Heart right ventricle (tissue), 16 donors: ENCODE results near the gene CDKN3. TPM values are rescaled to one million over a fixed set of nuclear protein-coding genes. Genes with fewer than 3 reads are reported as not detected.

Experiments used
- ATAC-seq, 8 donors: fragments of 200-7000 bp; cut with Tn5 transposase; one replicate each; pipeline ENCODE4 v1.9.1; 2020; ENCODE audit warnings: mild to moderate bottlenecking in 8 of 8, moderate library complexity in 8 of 8, moderate number of reproducible peaks in 1 of 8
- DNase-seq, 2 donors: peaks; one replicate each; pipeline ENCODE4 v3.0.0-alpha.2; 2020
- H3K27ac ChIP-seq, 10 donors: fragments of 200-600 bp; sonication (generic) in 2 of 10; one replicate each; pipeline versions ENCODE4 v1.5.0 to v1.8.0; 2020 to 2022; ENCODE audit warnings: mild to moderate bottlenecking in 3 of 10
- H3K27me3 ChIP-seq, 7 donors: fragments of 200-600 bp; one replicate each; pipeline ENCODE4 v1.8.0; 2021 to 2022; ENCODE audit warnings: mild to moderate bottlenecking in 2 of 7
- H3K36me3 ChIP-seq, 9 donors: fragments of 200-600 bp; sonication (generic) in 1 of 9; one replicate each; pipeline versions ENCODE4 v1.5.0 to v1.8.0; 2020 to 2022; ENCODE audit warnings: mild to moderate bottlenecking in 2 of 9
- H3K4me1 ChIP-seq, 9 donors: fragments of 200-600 bp; sonication (generic) in 1 of 9; one replicate each; pipeline versions ENCODE4 v1.5.0 to v1.8.0; 2020 to 2022; ENCODE audit warnings: mild to moderate bottlenecking in 4 of 9
- H3K4me3 ChIP-seq, 10 donors: fragments of 200-600 bp; sonication (generic) in 2 of 10; one replicate each; pipeline versions ENCODE4 v1.5.0 to v1.8.0; 2020 to 2022; ENCODE audit warnings: mild to moderate bottlenecking in 7 of 10, moderate library complexity in 2 of 10
- H3K9me3 ChIP-seq, 11 donors: fragments of 200-600 bp in 10 of 11; sonication (generic) in 2 of 11; one replicate each; pipeline versions ENCODE4 v1.5.0 to v1.8.0; 2013 to 2022; ENCODE audit warnings: mild to moderate bottlenecking in 2 of 11, control low read depth in 1 of 11, moderate library complexity in 1 of 11
- CTCF ChIP-seq, 9 donors: fragments of 200-600 bp; sonication (generic) in 2 of 9; IDR thresholded peaks; one replicate each; pipeline versions ENCODE4 v1.5.0 to v1.8.0; 2021 to 2022; ENCODE audit warnings: antibody characterized with exemption in 9 of 9, mild to moderate bottlenecking in 5 of 9, moderate library complexity in 1 of 9
- intact Hi-C, 10 donors: fragments of 100-400 bp; cut with DNase I; formaldehyde crosslinking; loops; one replicate each; pipeline versions ENCODE4 v1.11.1 to v1.14.2; 2022
- polyA plus RNA-seq, 2 donors: library from polyadenylated mRNA; stranded (reverse); fragments of 200-250 nt; gene quantifications; one replicate each; pipeline ENCODE4 v1.2.3, GENCODE V29; 2013
- total RNA-seq, 10 donors: library from RNA; stranded (reverse); fragmentation: NEBNext Ultra II Directional in 3 of 10; extraction: Animal tissue kit (Norgen Biotek cat#: 25700) in 3 of 10; gene quantifications; one replicate each; pipeline versions ENCODE4 v1.2.1 to v1.2.4, GENCODE V29; 2021 to 2023
- donor health status: Arrhythmogenic right ventricular cardiomyopathy.
- donor health status: ischemic (EF 13 %, LVEDD 7.1; RV severe dilation, severe dysfunction).
- donor health status: healthy with polysubstance abuse.
- donor health status: DM: no; HTN: yes; CAD: no.
- donor health status: DM: no; HTN: no; CAD: no.
- donor health status: ischemic (EF 25% LVEDD 6.9; RV normal size, moderate dysfunction).
- donor health status: ischemic (EF 25% LVEDD 5.7; RV mildly dilated, moderate dysfunction).
- donor health status: healthy.
- donor health status: DM: yes; HTN: yes; CAD: no.
- donor health status: Ischemic cardiomyopathy.
- donor health status: ischemic (EF 35%, LVEDD 5.7; RV mildly dilated, moderate dysfunction).
- donor health status: nonischemic (EF 11% LVEDD 7.7; RV severe dilation, severe dysfunction).
- donor health status: DM: yes; HTN: yes; CAD: no.
- donor health status: PGD.
- donor health status: ischemic (EF 29% LVEDD 5.4; RV normal size, mild dysfunction).
- donor health status: nonischemic (EF 23%, LVEDD 6.1; RV moderate dilation, normal function).

The CDKN3 gene
- total and polyA plus RNA-seq, 12 donors: 1.8 to 14.7 (median 4.2) TPM

GRCh38 chr14:54467280-54467679 lies 70.5 kb downstream of the CDKN3 start:
- H3K4me3 ChIP-seq: no peak overlapping the region
- no peaks in the 10 kb centered on the region for H3K27me3 ChIP-seq
- no peak for DNase-seq
- peaks cover 0 to 11% (median 0%) of the 10 kb centered on the region in 9 donors for H3K4me1 ChIP-seq
- peaks cover 0 to 15% (median 3%) of the 10 kb centered on the region in 11 donors for H3K9me3 ChIP-seq
- intact Hi-C loops: no loop called here
- ATAC-seq: no peak
- TF ChIP-seq CTCF (IDR thresholded peaks at IDR 0.05): no peak
- H3K27ac ChIP-seq: no peak overlapping the region
- H3K36me3 ChIP-seq: peaks cover 0 to 6% (median 0%) of the 10 kb centered on the region in 9 donors

Other genes starting within 250 kb of the CDKN3 start
- gene CNIH1, start 44.4 kb downstream of the CDKN3 start, total RNA-seq: 100 to 1,000 TPM in 3 of 10 donors, 10 to 100 TPM in 7; 80.7 to 108 (median 91.4) TPM
- gene CNIH1, start 44.4 kb downstream of the CDKN3 start, polyA plus RNA-seq: 100 to 1,000 TPM in 1 of 2 donors, 10 to 100 TPM in 1; 26.8 to 114 TPM
- 10 to 100 TPM; 16.8 to 30.5 (median 20.2) TPM for gene GMFB, start 92.0 kb downstream of the CDKN3 start, total RNA-seq
- 1 to 10 TPM; 9.1 to 9.6 TPM for gene GMFB, start 92.0 kb downstream of the CDKN3 start, polyA plus RNA-seq
- gene CGRRF1, start 112.9 kb downstream of the CDKN3 start, total RNA-seq: 10 to 100 TPM; 14.2 to 20.3 (median 16.7) TPM
- gene CGRRF1, start 112.9 kb downstream of the CDKN3 start, polyA plus RNA-seq: 10 to 100 TPM; 21.3 to 23.1 TPM
- 100 to 1,000 TPM; 141 to 284 (median 233) TPM for gene SAMD4A, start 170.1 kb downstream of the CDKN3 start, total RNA-seq
- gene SAMD4A, start 170.1 kb downstream of the CDKN3 start, polyA plus RNA-seq: 10 to 100 TPM; 14.0 to 41.0 TPM